Activated CD4-positive, alpha-beta memory T cell treated with anti-CD3 and anti-CD28 coated beads for 36 hours (primary cell): ENCODE results near the gene JAKMIP1. TPM values are rescaled to one million over a fixed set of nuclear protein-coding genes. Genes with fewer than 3 reads are reported as not detected.

Source experiments
- CTCF ChIA-PET: fragments of 350-600 bp; sonication (Branson Sonifier 250); formaldehyde crosslinking; loops from one replicate; lab custom pipeline; 2021; ENCODE audit warnings: antibody characterized with exemption, inconsistent platforms; lab: Charles Lee
- POLR2A ChIA-PET: fragments of 350-600 bp; sonication (Branson Sonifier 250); formaldehyde crosslinking; loops from one replicate; lab custom pipeline; 2021; ENCODE audit warnings: antibody characterized with exemption; lab: Charles Lee
- DNase-seq: peaks from one replicate; pipeline ENCODE4 v3.0.0-alpha.2; 2020
- H3K27ac Mint-ChIP-seq: one replicate; pipeline ENCODE4 v1.8.0; 2021; ENCODE audit warnings: mixed read lengths
- H3K27me3 Mint-ChIP-seq: one replicate; pipeline ENCODE4 v1.8.0; 2021; ENCODE audit warnings: mixed read lengths
- H3K36me3 Mint-ChIP-seq: one replicate; pipeline ENCODE4 v1.8.0; 2021; ENCODE audit warnings: mixed read lengths
- H3K4me1 Mint-ChIP-seq: one replicate; pipeline ENCODE4 v1.8.0; 2021; ENCODE audit warnings: low read depth, mixed read lengths
- H3K4me3 Mint-ChIP-seq: one replicate; pipeline ENCODE4 v1.8.0; 2021; ENCODE audit warnings: mild to moderate bottlenecking, mixed read lengths
- H3K9me3 Mint-ChIP-seq: one replicate; pipeline ENCODE4 v1.8.0; 2021; ENCODE audit warnings: mixed read lengths
- intact Hi-C: fragments of 100-400 bp; cut with micrococcal nuclease; formaldehyde crosslinking; loops from one replicate; pipeline ENCODE4 v1.15.1; 2023
- total RNA-seq, 2 experiments: library from RNA; stranded (reverse); gene quantifications; one replicate each; pipeline ENCODE4 v1.2.3, GENCODE V29; 2021

The JAKMIP1 gene
- total RNA-seq, 2 experiments from 2014 or later, result 17.7 to 18.1 TPM

DNA sequence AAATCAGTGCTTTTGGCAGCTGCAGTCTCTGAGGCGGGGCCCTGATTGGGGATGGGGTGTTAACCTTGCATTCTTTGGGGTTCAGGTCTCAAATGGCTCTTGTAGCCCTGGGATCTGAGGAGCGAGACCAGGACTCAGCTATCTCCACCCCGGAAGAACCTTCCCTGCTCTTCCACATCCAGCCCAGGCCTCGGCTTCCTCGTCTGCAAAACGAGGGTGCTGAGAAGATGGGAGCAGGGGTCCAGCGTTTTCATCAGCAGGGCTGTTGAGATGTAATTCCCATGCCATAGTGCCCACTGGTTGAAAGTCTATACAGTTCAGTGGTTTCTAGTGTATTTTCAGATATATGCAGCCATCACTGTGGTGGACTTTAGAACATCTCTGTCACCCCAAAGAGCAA lies 34.7 kb upstream of the JAKMIP1 start:
- Mint-ChIP-seq H3K9me3 (no peaks in the 10 kb centered on the region), H3K4me1 (no peaks in the 10 kb centered on the region), H3K36me3 (no peaks in the 10 kb centered on the region), H3K27ac (no peak overlapping the region), H3K27me3 (no peaks in the 10 kb centered on the region), H3K4me3 (no peak overlapping the region)
- POLR2A ChIA-PET, result no interaction called here
- intact Hi-C loops, result no loop called here
- DNase-seq, result no peak
- CTCF ChIA-PET, result no interaction called here

DNA sequence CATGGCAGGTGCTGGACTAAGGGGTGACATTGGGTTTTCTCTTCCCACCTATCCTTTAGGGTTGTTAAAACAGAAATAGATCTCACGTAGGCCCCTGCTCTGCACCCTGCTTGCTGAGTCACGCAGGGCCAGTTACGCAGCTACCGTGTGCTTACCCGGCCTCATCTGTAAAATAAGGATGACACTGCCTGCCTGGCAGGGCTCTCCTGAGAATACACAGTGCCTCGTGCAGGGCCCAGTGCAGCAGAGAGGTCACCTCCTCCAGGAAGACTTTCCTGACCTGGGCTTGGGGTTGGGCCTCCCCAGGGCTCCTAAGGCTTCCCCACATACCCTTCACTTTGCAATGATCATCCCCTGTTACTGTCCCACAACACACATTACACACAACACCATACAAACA lies 33.6 kb upstream of the JAKMIP1 start:
- no peaks in the 10 kb centered on the region for H3K9me3 Mint-ChIP-seq
- no peaks in the 10 kb centered on the region for H3K27me3 Mint-ChIP-seq
- H3K27ac Mint-ChIP-seq, result no peak overlapping the region
- ChIA-PET POLR2A (no interaction called here), CTCF (no interaction called here)
- no peaks in the 10 kb centered on the region for H3K4me1 Mint-ChIP-seq
- intact Hi-C loops, result no loop called here
- no peaks in the 10 kb centered on the region for H3K36me3 Mint-ChIP-seq
- H3K4me3 Mint-ChIP-seq, result no peak overlapping the region
- no peak for DNase-seq

GRCh38 chr4:6232836-6233785 lies 32.8 kb upstream of the JAKMIP1 start:
- Mint-ChIP-seq H3K9me3 (no peaks in the 10 kb centered on the region), H3K27ac (no peak overlapping the region), H3K4me1 (no peaks in the 10 kb centered on the region), H3K36me3 (no peaks in the 10 kb centered on the region), H3K27me3 (no peaks in the 10 kb centered on the region), H3K4me3 (no peak overlapping the region)
- ChIA-PET CTCF (no interaction called here), POLR2A (no interaction called here)
- no peak for DNase-seq
- intact Hi-C loops, result no loop called here

GRCh38 chr4:6231663-6232165 lies 31.4 kb upstream of the JAKMIP1 start:
- no peaks in the 10 kb centered on the region for H3K4me1 Mint-ChIP-seq

GRCh38 chr4:6230827-6231662 lies 30.7 kb upstream of the JAKMIP1 start:
- no peak for DNase-seq
- H3K4me3 Mint-ChIP-seq, result no peak overlapping the region
- POLR2A ChIA-PET, result no interaction called here
- CTCF ChIA-PET, result interaction anchor here (0.9 to 1.0 kb wide), 2 partner anchors 96 to 101 kb away, joined by 3 to 4 read pairs; no protein-coding TSS in a partner anchor
- H3K27me3 Mint-ChIP-seq, result peaks cover 2% of the 10 kb centered on the region
- no peak overlapping the region for H3K27ac Mint-ChIP-seq
- H3K4me1 Mint-ChIP-seq, result no peaks in the 10 kb centered on the region
- intact Hi-C loops, result no loop called here
- no peaks in the 10 kb centered on the region for H3K36me3 Mint-ChIP-seq
- H3K9me3 Mint-ChIP-seq, result no peaks in the 10 kb centered on the region

More at GRCh38 chr4:6231663-6232165, 31.4 kb upstream of the JAKMIP1 start:
- ChIA-PET CTCF (interaction anchor here (0.9 to 1.0 kb wide), 2 partner anchors 97 to 100 kb away, joined by 3 to 4 read pairs; no protein-coding TSS in a partner anchor), POLR2A (no interaction called here)
- Mint-ChIP-seq H3K4me3 (no peak overlapping the region), H3K9me3 (no peaks in the 10 kb centered on the region), H3K27me3 (no peaks in the 10 kb centered on the region), H3K27ac (no peak overlapping the region), H3K36me3 (no peaks in the 10 kb centered on the region)
- no peak for DNase-seq
- intact Hi-C loops, result no loop called here

DNA sequence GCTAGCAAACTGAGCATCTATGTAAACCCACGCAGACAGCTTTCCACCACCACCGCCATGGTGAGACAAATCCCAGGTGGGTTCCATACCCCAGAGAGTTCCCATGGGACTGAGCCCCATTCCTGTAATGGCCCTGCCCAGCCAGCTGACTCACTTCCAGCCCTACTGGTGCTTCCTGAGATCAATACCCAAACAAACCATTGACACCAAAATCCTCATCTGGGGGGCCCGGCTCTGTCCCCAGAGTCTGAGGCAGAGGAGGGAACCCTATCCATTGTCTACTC lies 30.1 kb upstream of the JAKMIP1 start:
- H3K4me1 Mint-ChIP-seq, result no peaks in the 10 kb centered on the region
- intact Hi-C loops, result no loop called here
- no peaks in the 10 kb centered on the region for H3K36me3 Mint-ChIP-seq
- no peak overlapping the region for H3K27ac Mint-ChIP-seq
- ChIA-PET CTCF (interaction anchor here (0.8 kb wide), 1 partner anchor 20 kb away, joined by 3 read pairs; no protein-coding TSS in a partner anchor), POLR2A (no interaction called here)
- H3K9me3 Mint-ChIP-seq, result no peaks in the 10 kb centered on the region
- H3K4me3 Mint-ChIP-seq, result no peak overlapping the region
- DNase-seq, result no peak
- peaks cover 5% of the 10 kb centered on the region for H3K27me3 Mint-ChIP-seq

DNA sequence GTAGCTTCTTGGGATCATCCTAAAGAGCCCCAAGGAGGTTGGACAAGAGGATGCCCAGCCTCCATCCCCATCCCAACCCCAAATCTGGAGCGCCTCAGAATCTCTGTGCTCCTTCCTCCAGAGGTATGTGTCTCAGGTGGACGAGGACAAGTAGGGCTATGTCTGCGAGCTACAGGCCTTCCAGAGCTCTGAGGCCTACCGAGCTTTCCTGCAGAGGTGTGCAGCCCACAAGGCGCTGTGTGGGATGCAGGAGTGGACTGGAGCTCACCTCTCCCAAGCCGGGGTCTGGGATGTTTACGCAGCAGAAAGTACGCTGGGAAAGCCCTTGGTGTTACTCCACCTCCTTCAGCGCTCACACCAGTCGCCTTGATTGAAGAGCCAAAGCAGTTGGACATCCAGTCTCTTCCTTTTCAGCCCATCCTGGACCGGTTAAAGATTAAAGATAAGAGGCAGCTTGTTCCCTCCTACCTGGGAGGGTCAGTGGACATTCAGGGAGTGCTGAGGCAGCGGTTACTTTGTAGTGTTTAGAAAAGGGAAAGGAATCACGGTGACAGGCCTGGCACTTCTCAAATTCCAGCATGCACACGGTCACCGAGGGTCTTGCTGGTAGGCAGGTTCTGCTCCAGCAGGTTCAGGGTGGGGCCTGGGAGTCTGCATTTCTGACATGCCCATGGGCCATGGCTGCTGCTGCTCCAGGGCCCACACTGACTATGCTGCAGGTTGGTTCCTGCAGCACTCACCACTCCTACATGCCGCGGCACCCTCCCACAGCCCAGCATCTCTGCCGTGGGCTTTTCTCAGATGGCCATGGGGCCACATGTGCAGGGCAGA lies 29.5 kb upstream of the JAKMIP1 start:
- no peaks in the 10 kb centered on the region for H3K36me3 Mint-ChIP-seq
- ChIA-PET POLR2A (no interaction called here), CTCF (interaction anchor here (0.8 kb wide), 1 partner anchor 21 kb away, joined by 3 read pairs; no protein-coding TSS in a partner anchor)
- H3K4me3 Mint-ChIP-seq, result no peak overlapping the region
- peaks cover 7% of the 10 kb centered on the region for H3K27me3 Mint-ChIP-seq
- no peak for DNase-seq
- no peaks in the 10 kb centered on the region for H3K9me3 Mint-ChIP-seq
- no peaks in the 10 kb centered on the region for H3K4me1 Mint-ChIP-seq
- H3K27ac Mint-ChIP-seq, result no peak overlapping the region
- intact Hi-C loops, result no loop called here

- no peak overlapping the region for H3K27ac Mint-ChIP-seq
- DNase-seq, result no peak
- intact Hi-C loops, result no loop called here
- H3K4me3 Mint-ChIP-seq, result no peak overlapping the region
- peaks cover 11% of the 10 kb centered on the region for H3K27me3 Mint-ChIP-seq
- H3K4me1 Mint-ChIP-seq, result no peaks in the 10 kb centered on the region
- no peaks in the 10 kb centered on the region for H3K9me3 Mint-ChIP-seq
- ChIA-PET POLR2A (no interaction called here), CTCF (no interaction called here)
- H3K36me3 Mint-ChIP-seq, result no peaks in the 10 kb centered on the region
Observed at GRCh38 chr4:6229095-6229494, 28.7 kb upstream of the JAKMIP1 start.

DNA sequence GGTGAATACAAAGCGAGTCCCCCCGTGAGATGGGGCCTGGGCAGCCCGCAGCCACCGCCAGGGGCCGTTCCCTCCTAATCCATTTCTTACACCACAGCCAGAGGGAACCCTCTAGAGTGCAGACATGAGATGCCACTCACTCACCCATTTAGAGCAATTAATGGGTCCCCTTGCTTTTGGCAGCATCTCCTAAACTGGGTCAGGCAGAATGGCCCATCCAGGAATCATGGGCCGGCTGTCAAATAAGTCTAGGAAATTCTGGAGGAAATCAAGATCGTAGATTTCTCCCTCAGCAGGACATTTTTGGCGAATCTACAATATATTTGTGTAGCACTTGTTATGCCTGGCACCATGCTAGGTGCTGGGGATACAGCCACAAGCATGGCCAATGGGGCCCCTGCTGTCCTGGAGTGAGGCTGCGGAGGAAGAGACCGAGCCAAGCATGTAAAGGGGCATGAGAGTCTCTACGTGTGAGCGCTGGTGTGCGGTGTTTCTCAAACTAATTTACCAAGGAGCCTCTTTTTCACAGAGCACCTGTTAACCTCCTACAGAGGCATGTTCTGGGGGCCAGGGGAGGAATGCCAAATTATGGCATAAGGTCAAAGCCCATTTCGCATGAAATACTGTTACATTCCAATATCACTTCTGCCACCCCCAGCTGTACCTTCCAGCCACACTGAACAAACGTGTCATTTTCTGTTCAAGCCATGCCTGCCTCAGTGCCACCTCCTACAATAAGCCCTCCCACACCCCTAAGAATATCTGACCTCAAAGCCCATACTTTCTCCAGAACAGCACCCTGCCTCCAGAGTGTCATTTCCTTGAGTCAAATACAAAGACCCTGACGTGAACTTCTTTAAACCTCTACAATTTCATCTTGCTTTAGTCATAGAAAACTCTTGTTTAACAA lies 28.1 kb upstream of the JAKMIP1 start:
- H3K4me3 Mint-ChIP-seq, result no peak overlapping the region
- intact Hi-C loops, result no loop called here
- H3K9me3 Mint-ChIP-seq, result no peaks in the 10 kb centered on the region
- H3K4me1 Mint-ChIP-seq, result no peaks in the 10 kb centered on the region
- no peaks in the 10 kb centered on the region for H3K36me3 Mint-ChIP-seq
- DNase-seq, result no peak
- no peak overlapping the region for H3K27ac Mint-ChIP-seq
- ChIA-PET POLR2A (no interaction called here), CTCF (no interaction called here)
- peaks cover 16% of the 10 kb centered on the region for H3K27me3 Mint-ChIP-seq

DNA sequence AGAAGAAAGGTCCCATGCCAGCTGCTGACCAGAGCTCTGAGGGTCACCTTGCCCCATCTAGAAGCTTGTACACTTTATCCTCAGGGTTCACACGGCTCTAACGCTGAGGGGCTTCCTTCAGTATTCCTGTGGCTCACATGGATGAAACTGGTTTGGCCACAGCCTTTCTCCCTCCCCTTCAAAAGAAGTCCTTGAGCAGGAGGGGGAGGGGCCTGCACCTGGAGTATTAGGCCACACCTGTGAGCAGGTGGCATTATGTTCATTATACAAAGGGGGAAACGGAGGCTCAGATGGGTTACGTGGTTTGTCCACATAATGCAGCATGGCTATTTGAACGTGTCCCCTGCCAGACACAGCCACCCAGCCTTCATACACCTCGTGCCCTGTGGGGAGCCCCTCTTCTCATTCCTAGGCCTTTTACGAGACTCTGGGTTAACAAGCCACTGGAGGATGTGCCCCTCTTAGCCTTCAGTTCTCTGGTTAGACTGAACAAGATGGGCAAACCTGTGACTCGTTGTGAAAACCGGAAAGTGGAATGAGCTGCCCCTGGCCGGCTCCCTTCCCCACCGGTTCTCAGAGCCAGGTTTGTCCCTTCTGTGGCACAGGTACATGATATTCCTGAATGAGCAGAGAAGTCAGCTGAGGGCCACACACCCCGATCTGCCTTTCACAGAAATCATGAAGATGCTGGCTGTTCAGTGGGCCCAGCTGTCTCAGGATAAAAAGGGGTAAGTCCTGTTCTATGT lies 27.2 kb upstream of the JAKMIP1 start:
- peaks cover 1% of the 10 kb centered on the region for H3K9me3 Mint-ChIP-seq
- no peak overlapping the region for H3K27ac Mint-ChIP-seq
- intact Hi-C loops, result no loop called here
- H3K4me1 Mint-ChIP-seq, result no peaks in the 10 kb centered on the region
- POLR2A ChIA-PET, result no interaction called here
- H3K36me3 Mint-ChIP-seq, result no peaks in the 10 kb centered on the region
- H3K27me3 Mint-ChIP-seq, result peaks cover 21% of the 10 kb centered on the region
- CTCF ChIA-PET, result interaction anchor here (2.9 kb wide), 1 partner anchor 22 kb away, joined by 11 read pairs; no protein-coding TSS in a partner anchor
- DNase-seq, result no peak
- no peak overlapping the region for H3K4me3 Mint-ChIP-seq
